ENCODE measurements around the gene TMEM170A. TPM values are rescaled to one million over a fixed set of nuclear protein-coding genes. Genes with fewer than 3 reads are reported as not detected.

Gene TMEM170A
- total RNA-seq, 2 donors from 2014 or later = 72.7 to 74.8 TPM

DNA sequence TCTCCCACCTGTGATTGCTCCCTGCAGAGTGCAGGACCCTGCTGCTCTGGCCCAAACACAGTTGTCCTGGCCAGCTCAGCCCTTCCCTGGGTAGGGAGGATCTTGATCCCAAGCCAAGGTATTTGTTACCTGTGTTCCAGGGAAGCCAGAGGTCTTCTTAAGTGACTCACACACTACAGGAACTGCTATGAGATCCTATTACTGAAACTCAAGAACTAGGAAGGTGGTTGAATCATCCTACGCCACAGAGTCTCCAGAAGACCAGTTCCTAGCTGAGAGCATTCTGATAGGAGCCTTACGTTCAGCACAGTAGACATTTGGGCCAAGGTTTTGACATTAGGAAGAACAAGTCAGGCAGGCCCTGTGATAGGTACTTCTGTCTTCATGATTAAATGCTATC, 18.7 kb upstream of the TMEM170A start:
- H3K9ac ChIP-seq (ENCODE audit: extremely low read depth, low read length, poor library complexity, severe bottlenecking) = no peak overlapping the region
- TF ChIP-seq, protein P1, sequence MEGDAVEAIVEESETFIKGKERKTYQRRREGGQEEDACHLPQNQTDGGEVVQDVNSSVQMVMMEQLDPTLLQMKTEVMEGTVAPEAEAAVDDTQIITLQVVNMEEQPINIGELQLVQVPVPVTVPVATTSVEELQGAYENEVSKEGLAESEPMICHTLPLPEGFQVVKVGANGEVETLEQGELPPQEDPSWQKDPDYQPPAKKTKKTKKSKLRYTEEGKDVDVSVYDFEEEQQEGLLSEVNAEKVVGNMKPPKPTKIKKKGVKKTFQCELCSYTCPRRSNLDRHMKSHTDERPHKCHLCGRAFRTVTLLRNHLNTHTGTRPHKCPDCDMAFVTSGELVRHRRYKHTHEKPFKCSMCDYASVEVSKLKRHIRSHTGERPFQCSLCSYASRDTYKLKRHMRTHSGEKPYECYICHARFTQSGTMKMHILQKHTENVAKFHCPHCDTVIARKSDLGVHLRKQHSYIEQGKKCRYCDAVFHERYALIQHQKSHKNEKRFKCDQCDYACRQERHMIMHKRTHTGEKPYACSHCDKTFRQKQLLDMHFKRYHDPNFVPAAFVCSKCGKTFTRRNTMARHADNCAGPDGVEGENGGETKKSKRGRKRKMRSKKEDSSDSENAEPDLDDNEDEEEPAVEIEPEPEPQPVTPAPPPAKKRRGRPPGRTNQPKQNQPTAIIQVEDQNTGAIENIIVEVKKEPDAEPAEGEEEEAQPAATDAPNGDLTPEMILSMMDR (conservative IDR thresholded peaks at IDR 0.05) = no peak
- Mint-ChIP-seq H3K9me3 (no peaks in the 10 kb centered on the region), H3K36me3 (ENCODE audit: low read depth) (peaks cover 2% of the 10 kb centered on the region), H3K4me3 (no peak overlapping the region), H3K4me1 (no peaks in the 10 kb centered on the region), H3K27ac (no peak overlapping the region), H3K27me3 (ENCODE audit: insufficient read depth) (no peaks in the 10 kb centered on the region)
- no peaks in the 10 kb centered on the region for H3K27me3 ChIP-seq (ENCODE audit: control insufficient read depth, insufficient read depth, low read length, poor library complexity, severe bottlenecking)
- H3K36me3 ChIP-seq (ENCODE audit: control insufficient read depth, insufficient read depth, low read length) = no peaks in the 10 kb centered on the region
- H3K4me3 ChIP-seq (ENCODE audit: low read length) = no peak overlapping the region
- no peaks in the 10 kb centered on the region for H3K4me1 ChIP-seq (ENCODE audit: control insufficient read depth, insufficient read depth, low read length)
- no peak overlapping the region for H3K27ac ChIP-seq (ENCODE audit: low read depth, low read length)
- no peak for DNase-seq
- WGBS, 2 experiments (ENCODE audit: insufficient coverage in 1 of 2, insufficient read length in 1 of 2) = 94 to 100% methylated on average over 2 of the region's 2 CpGs
- no peaks in the 10 kb centered on the region for H3K9me3 ChIP-seq (ENCODE audit: control insufficient read depth, low read length)

DNA sequence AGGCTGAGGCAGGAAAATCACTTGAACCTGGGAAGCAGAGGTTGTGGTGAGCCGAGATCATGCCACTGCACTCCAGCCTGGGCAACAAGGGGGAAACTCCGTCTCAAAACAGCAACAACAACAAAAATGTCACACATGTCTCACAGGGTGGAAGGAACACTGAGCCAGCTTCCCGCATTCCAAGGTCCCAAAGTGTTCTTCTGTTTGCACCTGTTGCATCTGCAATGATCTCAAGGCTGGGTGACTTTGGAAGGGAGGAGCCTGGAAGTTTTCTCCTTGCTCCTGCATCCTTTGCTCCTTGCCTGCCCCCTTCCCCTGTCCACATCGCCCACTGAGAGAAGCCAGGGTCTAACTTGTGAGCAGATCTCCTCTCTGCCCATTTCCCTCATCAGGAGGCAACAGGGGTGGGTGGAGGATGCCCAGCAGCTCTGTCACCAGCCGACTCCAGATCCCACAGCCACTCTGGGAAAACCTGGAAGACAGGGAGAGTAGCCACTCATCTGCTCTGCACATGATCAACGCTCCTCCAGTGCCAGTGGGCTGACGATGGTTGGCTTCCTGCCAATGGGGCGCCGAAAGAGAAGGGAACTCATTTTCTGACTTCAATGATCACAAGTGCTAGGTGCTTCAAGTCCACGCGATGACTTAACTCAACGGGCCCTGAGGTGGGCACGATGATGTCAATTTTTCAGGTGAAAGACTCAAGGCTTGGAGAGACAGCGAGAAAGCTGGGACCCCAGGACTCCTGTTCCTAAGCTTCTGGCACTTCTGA, 18.1 kb upstream of the TMEM170A start:
- Mint-ChIP-seq H3K27ac (no peak overlapping the region), H3K9me3 (no peaks in the 10 kb centered on the region), H3K4me1 (no peaks in the 10 kb centered on the region), H3K4me3 (no peak overlapping the region), H3K27me3 (ENCODE audit: insufficient read depth) (no peaks in the 10 kb centered on the region), H3K36me3 (ENCODE audit: low read depth) (peaks cover 6% of the 10 kb centered on the region)
- Histone ChIP-seq H3K4me3 (ENCODE audit: low read length) (no peak overlapping the region), H3K9ac (ENCODE audit: extremely low read depth, low read length, poor library complexity, severe bottlenecking) (no peak overlapping the region), H3K9me3 (ENCODE audit: control insufficient read depth, low read length) (no peaks in the 10 kb centered on the region), H3K36me3 (ENCODE audit: control insufficient read depth, insufficient read depth, low read length) (no peaks in the 10 kb centered on the region), H3K27me3 (ENCODE audit: control insufficient read depth, insufficient read depth, low read length, poor library complexity, severe bottlenecking) (no peaks in the 10 kb centered on the region), H3K4me1 (ENCODE audit: control insufficient read depth, insufficient read depth, low read length) (no peaks in the 10 kb centered on the region), H3K27ac (ENCODE audit: low read depth, low read length) (no peak overlapping the region)
- WGBS, 2 experiments (ENCODE audit: insufficient coverage in 1 of 2, insufficient read length in 1 of 2) = 85 to 96% methylated on average over 11 to 14 of the region's 14 CpGs
- TF ChIP-seq, protein P1 (conservative IDR thresholded peaks at IDR 0.05) = no peak
- no peak for DNase-seq

DNA sequence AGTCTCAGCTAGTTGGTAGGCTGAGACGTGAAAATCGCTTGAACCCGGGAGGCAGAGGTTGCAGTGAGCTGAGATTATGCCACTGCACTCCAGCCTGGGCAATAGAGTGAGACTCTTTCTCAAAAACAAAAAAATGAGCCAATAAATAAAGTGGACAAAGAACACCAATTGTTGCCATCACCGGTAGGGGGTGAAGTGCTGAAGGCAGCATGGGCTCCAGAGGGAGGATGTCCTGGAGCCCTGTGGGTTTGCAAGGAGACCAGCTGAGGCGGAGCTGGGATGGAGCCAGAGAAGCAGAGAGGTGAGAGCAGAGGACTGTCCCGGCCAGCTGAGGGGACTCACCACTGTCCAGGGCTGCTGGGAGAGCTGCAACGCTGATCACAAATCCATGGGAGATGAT, 17.0 kb upstream of the TMEM170A start:
- no peak overlapping the region for H3K9ac ChIP-seq (ENCODE audit: extremely low read depth, low read length, poor library complexity, severe bottlenecking)
- peaks cover 6% of the 10 kb centered on the region for H3K36me3 Mint-ChIP-seq (ENCODE audit: low read depth)
- H3K4me1 ChIP-seq (ENCODE audit: control insufficient read depth, insufficient read depth, low read length) = no peaks in the 10 kb centered on the region
- no peak for DNase-seq
- no peak overlapping the region for H3K27ac Mint-ChIP-seq
- 90 to 91% methylated on average over 7 of the region's 7 CpGs for WGBS, 2 experiments (ENCODE audit: insufficient coverage in 1 of 2, insufficient read length in 1 of 2)
- H3K4me3 ChIP-seq (ENCODE audit: low read length) = no peak overlapping the region
- H3K27me3 Mint-ChIP-seq (ENCODE audit: insufficient read depth) = no peaks in the 10 kb centered on the region
- H3K9me3 ChIP-seq (ENCODE audit: control insufficient read depth, low read length) = no peaks in the 10 kb centered on the region
- no peaks in the 10 kb centered on the region for H3K36me3 ChIP-seq (ENCODE audit: control insufficient read depth, insufficient read depth, low read length)
- TF ChIP-seq, protein P1 (conservative IDR thresholded peaks at IDR 0.05) = no peak
- no peaks in the 10 kb centered on the region for H3K9me3 Mint-ChIP-seq
- H3K27ac ChIP-seq (ENCODE audit: low read depth, low read length) = no peak overlapping the region
- H3K27me3 ChIP-seq (ENCODE audit: control insufficient read depth, insufficient read depth, low read length, poor library complexity, severe bottlenecking) = no peaks in the 10 kb centered on the region
- no peaks in the 10 kb centered on the region for H3K4me1 Mint-ChIP-seq
- no peak overlapping the region for H3K4me3 Mint-ChIP-seq

Data from endodermal cell (in vitro differentiated cells).